ENCODE results near the gene FLOT1. TPM values are rescaled to one million over a fixed set of nuclear protein-coding genes. Genes with fewer than 3 reads are reported as not detected.
A peak's percentile ranks its signal among the peaks of the same experiment; 100 is the strongest.
"Not testable (repeated sequence)": the region's sequence is repeated elsewhere in the genome, so short reads cannot be mapped to it uniquely, and the experiment has no call there.

The FLOT1 gene
- total RNA-seq, 1 donor from 2014 or later, result 77.6 TPM

DNA sequence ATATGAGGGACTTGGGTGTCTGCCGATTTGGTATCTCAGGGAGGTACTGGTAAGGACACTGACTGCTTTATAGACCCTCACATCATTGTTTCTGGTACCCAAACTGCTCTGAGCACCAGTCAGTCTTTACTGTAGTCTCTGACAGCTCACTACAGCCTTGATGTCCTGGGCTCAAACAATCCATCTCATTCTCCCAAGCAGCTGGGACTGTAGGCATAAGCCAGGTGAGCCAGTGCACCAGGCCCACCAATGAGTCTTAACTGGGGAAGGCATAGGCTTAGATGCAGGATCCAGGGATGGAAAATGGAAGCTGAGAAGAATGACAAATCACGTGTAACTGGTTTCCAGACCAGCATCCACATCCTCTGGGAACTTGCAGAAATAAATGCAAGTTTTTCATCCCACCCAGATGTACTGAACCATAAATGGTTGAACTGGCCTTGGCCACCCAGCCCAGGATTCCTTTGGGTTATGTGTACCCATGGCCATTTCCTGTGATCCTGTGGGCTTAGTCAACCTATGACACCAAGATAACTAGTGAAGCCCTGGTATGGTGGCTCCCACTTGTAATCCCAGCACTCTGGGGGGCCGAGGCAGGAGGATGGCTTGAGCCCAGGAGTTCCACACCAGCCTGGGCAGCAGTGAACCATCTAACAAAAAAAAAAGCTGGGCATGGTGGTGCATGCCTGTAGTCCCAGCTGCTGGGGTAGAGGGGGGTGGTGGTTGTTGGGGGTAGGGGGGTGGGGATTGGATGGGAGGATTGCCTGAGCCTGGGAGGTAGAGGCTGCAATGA is 16.6 kb downstream of the FLOT1 start:
- Histone ChIP-seq H3K4me3 (ENCODE audit: insufficient read depth, low read depth, low read length) (no peak overlapping the region), H4K20me1 (ENCODE audit: insufficient read depth, low read length) (peaks cover 65% of the 10 kb centered on the region), H2AFZ (ENCODE audit: low read depth, low read length) (no peak overlapping the region), H3K36me3 (ENCODE audit: insufficient read depth, low read length) (peaks cover 39% of the 10 kb centered on the region), H3K4me2 (ENCODE audit: low read length) (peak overlapping the region; percentile 4), H3K27ac (ENCODE audit: low read depth, low read length) (peak overlapping the region; percentile 20), H3K27me3 (ENCODE audit: insufficient read depth, low read length) (no peaks in the 10 kb centered on the region), H3K4me1 (ENCODE audit: insufficient read depth, low read length) (peaks cover 34% of the 10 kb centered on the region), H3K9me3 (ENCODE audit: insufficient read depth, low read depth, low read length) (no peaks in the 10 kb centered on the region), H3K9ac (ENCODE audit: low read length) (peak overlapping the region; percentile 2), H3K79me2 (ENCODE audit: insufficient read depth, low read length) (peaks cover 44% of the 10 kb centered on the region)
- DNase-seq (ENCODE audit: low read depth), result peak; percentile 62
- peaks cover 25% of the 10 kb centered on the region for H3K4me1 Mint-ChIP-seq (ENCODE audit: low read depth, unreplicated experiment)
- peak overlapping the region; percentile 34 for H3K4me3 Mint-ChIP-seq (ENCODE audit: unreplicated experiment)
- no peak for FAIRE-seq
- TF ChIP-seq, protein P1, sequence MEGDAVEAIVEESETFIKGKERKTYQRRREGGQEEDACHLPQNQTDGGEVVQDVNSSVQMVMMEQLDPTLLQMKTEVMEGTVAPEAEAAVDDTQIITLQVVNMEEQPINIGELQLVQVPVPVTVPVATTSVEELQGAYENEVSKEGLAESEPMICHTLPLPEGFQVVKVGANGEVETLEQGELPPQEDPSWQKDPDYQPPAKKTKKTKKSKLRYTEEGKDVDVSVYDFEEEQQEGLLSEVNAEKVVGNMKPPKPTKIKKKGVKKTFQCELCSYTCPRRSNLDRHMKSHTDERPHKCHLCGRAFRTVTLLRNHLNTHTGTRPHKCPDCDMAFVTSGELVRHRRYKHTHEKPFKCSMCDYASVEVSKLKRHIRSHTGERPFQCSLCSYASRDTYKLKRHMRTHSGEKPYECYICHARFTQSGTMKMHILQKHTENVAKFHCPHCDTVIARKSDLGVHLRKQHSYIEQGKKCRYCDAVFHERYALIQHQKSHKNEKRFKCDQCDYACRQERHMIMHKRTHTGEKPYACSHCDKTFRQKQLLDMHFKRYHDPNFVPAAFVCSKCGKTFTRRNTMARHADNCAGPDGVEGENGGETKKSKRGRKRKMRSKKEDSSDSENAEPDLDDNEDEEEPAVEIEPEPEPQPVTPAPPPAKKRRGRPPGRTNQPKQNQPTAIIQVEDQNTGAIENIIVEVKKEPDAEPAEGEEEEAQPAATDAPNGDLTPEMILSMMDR (IDR thresholded peaks at IDR 0.05; ENCODE audit: insufficient read depth, low read depth, low read length), result no peak
- TF ChIP-seq EZH2 (IDR thresholded peaks at IDR 0.05; ENCODE audit: insufficient read depth, low read length), result no peak
- H3K36me3 Mint-ChIP-seq (ENCODE audit: low read depth, unreplicated experiment), result peaks cover 23% of the 10 kb centered on the region
- H3K27me3 Mint-ChIP-seq (ENCODE audit: low read depth, unreplicated experiment), result no peaks in the 10 kb centered on the region
- no peaks in the 10 kb centered on the region for H3K9me3 Mint-ChIP-seq (ENCODE audit: unreplicated experiment)
- peak overlapping the region; percentile 83 for H3K27ac Mint-ChIP-seq (ENCODE audit: unreplicated experiment)

DNA sequence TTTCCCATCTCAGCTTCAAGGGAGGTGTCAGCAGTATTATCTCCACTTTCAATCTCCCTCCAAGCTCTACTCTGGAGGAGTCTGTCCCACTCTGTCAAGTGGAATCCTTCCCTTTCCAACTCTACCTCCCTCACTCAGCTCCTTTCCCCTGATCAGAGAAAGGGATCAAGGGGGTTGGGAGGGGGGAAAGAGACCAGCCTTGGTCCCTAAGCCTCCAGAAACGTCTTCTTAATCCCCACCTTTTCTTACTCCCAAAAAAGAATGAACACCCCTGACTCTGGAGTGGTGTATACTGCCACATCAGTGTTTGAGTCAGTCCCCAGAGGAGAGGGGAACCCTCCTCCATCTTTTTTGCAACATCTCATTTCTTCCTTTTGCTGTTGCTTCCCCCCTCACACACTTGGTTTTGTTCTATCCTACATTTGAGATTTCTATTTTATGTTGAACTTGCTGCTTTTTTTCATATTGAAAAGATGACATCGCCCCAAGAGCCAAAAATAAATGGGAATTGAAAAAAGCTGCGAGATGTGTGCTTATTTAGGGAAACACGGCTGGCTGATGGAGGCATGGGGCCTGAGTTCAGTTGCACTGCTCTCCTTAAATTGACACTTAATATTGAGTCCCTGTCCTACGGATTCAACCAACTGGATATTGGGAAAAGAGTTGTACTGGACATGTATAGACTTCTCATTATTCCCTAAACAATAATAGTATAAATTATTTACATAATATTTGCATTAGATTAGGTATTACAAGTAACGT is 17.4 kb downstream of the FLOT1 start:
- peaks cover 28% of the 10 kb centered on the region for H3K36me3 Mint-ChIP-seq (ENCODE audit: low read depth, unreplicated experiment)
- no peaks in the 10 kb centered on the region for H3K27me3 ChIP-seq (ENCODE audit: insufficient read depth, low read length)
- H3K4me1 ChIP-seq (ENCODE audit: insufficient read depth, low read length), result peaks cover 34% of the 10 kb centered on the region
- H3K4me3 Mint-ChIP-seq (ENCODE audit: unreplicated experiment), result peak overlapping the region; percentile 100
- H3K9me3 ChIP-seq (ENCODE audit: insufficient read depth, low read depth, low read length), result no peaks in the 10 kb centered on the region
- no peak overlapping the region for H2AFZ ChIP-seq (ENCODE audit: low read depth, low read length)
- H3K4me1 Mint-ChIP-seq (ENCODE audit: low read depth, unreplicated experiment), result peaks cover 25% of the 10 kb centered on the region
- H3K36me3 ChIP-seq (ENCODE audit: insufficient read depth, low read length), result peaks cover 39% of the 10 kb centered on the region
- peak overlapping the region; percentile 93 for H3K4me2 ChIP-seq (ENCODE audit: low read length)
- TF ChIP-seq, protein P1 (IDR thresholded peaks at IDR 0.05; ENCODE audit: insufficient read depth, low read depth, low read length), result no peak
- no peak for TF ChIP-seq EZH2 (IDR thresholded peaks at IDR 0.05; ENCODE audit: insufficient read depth, low read length)
- H4K20me1 ChIP-seq (ENCODE audit: insufficient read depth, low read length), result peaks cover 65% of the 10 kb centered on the region
- H3K27ac Mint-ChIP-seq (ENCODE audit: unreplicated experiment), result peak overlapping the region; percentile 81
- no peaks in the 10 kb centered on the region for H3K27me3 Mint-ChIP-seq (ENCODE audit: low read depth, unreplicated experiment)
- DNase-seq (ENCODE audit: low read depth) (no peak), FAIRE-seq (no peak)
- no peaks in the 10 kb centered on the region for H3K9me3 Mint-ChIP-seq (ENCODE audit: unreplicated experiment)
- H3K9ac ChIP-seq (ENCODE audit: low read length), result peak overlapping the region; percentile 97
- peaks cover 52% of the 10 kb centered on the region for H3K79me2 ChIP-seq (ENCODE audit: insufficient read depth, low read length)
- H3K4me3 ChIP-seq (ENCODE audit: insufficient read depth, low read depth, low read length), result no peak overlapping the region
- no peak overlapping the region for H3K27ac ChIP-seq (ENCODE audit: low read depth, low read length)

DNA sequence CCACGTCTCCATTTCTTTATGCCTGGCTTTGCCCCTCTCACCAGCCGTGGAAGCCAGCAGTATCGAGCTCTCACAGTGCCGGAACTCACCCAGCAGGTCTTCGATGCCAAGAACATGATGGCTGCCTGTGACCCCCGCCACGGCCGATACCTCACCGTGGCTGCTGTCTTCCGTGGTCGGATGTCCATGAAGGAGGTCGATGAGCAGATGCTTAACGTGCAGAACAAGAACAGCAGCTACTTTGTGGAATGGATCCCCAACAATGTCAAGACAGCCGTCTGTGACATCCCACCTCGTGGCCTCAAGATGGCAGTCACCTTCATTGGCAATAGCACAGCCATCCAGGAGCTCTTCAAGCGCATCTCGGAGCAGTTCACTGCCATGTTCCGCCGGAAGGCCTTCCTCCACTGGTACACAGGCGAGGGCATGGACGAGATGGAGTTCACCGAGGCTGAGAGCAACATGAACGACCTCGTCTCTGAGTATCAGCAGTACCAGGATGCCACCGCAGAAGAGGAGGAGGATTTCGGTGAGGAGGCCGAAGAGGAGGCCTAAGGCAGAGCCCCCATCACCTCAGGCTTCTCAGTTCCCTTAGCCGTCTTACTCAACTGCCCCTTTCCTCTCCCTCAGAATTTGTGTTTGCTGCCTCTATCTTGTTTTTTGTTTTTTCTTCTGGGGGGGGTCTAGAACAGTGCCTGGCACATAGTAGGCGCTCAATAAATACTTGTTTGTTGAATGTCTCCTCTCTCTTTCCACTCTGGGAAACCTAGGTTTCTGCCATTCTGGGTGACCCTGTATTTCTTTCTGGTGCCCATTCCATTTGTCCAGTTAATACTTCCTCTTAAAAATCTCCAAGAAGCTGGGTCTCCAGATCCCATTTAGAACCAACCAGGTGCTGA is 18.4 kb downstream of the FLOT1 start:
- Histone ChIP-seq H4K20me1 (ENCODE audit: insufficient read depth, low read length) (peaks cover 65% of the 10 kb centered on the region), H3K4me2 (ENCODE audit: low read length) (peak overlapping the region; percentile 93), H3K4me1 (ENCODE audit: insufficient read depth, low read length) (peaks cover 40% of the 10 kb centered on the region), H3K4me3 (ENCODE audit: insufficient read depth, low read depth, low read length) (peak overlapping the region; percentile 91), H3K36me3 (ENCODE audit: insufficient read depth, low read length) (peaks cover 31% of the 10 kb centered on the region), H3K9ac (ENCODE audit: low read length) (peak overlapping the region; percentile 97), H3K79me2 (ENCODE audit: insufficient read depth, low read length) (peaks cover 61% of the 10 kb centered on the region)
- Mint-ChIP-seq H3K27ac (ENCODE audit: unreplicated experiment) (peak overlapping the region; percentile 88), H3K4me3 (ENCODE audit: unreplicated experiment) (peak overlapping the region; percentile 100), H3K36me3 (ENCODE audit: low read depth, unreplicated experiment) (peaks cover 28% of the 10 kb centered on the region), H3K4me1 (ENCODE audit: low read depth, unreplicated experiment) (peaks cover 31% of the 10 kb centered on the region)
- DNase-seq (ENCODE audit: low read depth); H3K27me3 ChIP-seq (ENCODE audit: insufficient read depth, low read length); FAIRE-seq; H3K9me3 Mint-ChIP-seq (ENCODE audit: unreplicated experiment); H3K27ac ChIP-seq (ENCODE audit: low read depth, low read length); H3K27me3 Mint-ChIP-seq (ENCODE audit: low read depth, unreplicated experiment); H2AFZ ChIP-seq (ENCODE audit: low read depth, low read length); H3K9me3 ChIP-seq (ENCODE audit: insufficient read depth, low read depth, low read length): not testable (repeated sequence)

DNA sequence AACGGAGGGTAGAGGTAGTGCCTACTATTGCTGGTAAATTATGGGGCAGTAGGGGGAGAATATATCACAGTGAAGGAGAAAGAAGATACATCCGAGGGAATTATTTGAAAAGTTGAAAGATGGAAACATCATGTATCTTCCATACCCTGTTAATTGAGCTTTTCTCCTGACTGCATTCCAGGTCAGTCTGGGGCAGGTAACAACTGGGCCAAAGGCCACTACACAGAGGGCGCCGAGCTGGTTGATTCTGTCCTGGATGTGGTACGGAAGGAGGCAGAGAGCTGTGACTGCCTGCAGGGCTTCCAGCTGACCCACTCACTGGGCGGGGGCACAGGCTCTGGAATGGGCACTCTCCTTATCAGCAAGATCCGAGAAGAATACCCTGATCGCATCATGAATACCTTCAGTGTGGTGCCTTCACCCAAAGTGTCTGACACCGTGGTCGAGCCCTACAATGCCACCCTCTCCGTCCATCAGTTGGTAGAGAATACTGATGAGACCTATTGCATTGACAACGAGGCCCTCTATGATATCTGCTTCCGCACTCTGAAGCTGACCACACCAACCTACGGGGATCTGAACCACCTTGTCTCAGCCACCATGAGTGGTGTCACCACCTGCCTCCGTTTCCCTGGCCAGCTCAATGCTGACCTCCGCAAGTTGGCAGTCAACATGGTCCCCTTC is 19.2 kb downstream of the FLOT1 start:
- H3K9me3 Mint-ChIP-seq (ENCODE audit: unreplicated experiment); FAIRE-seq; H2AFZ ChIP-seq (ENCODE audit: low read depth, low read length); H3K9me3 ChIP-seq (ENCODE audit: insufficient read depth, low read depth, low read length); DNase-seq (ENCODE audit: low read depth); H3K27me3 ChIP-seq (ENCODE audit: insufficient read depth, low read length); H3K27me3 Mint-ChIP-seq (ENCODE audit: low read depth, unreplicated experiment): not testable (repeated sequence)
- Mint-ChIP-seq H3K27ac (ENCODE audit: unreplicated experiment) (peak overlapping the region; percentile 88), H3K4me3 (ENCODE audit: unreplicated experiment) (peak overlapping the region; percentile 100), H3K36me3 (ENCODE audit: low read depth, unreplicated experiment) (peaks cover 28% of the 10 kb centered on the region), H3K4me1 (ENCODE audit: low read depth, unreplicated experiment) (peaks cover 36% of the 10 kb centered on the region)
- Histone ChIP-seq H3K27ac (ENCODE audit: low read depth, low read length) (peak overlapping the region; percentile 7), H3K4me3 (ENCODE audit: insufficient read depth, low read depth, low read length) (peak overlapping the region; percentile 91), H3K9ac (ENCODE audit: low read length) (peak overlapping the region; percentile 97), H3K4me1 (ENCODE audit: insufficient read depth, low read length) (peaks cover 46% of the 10 kb centered on the region), H4K20me1 (ENCODE audit: insufficient read depth, low read length) (peaks cover 61% of the 10 kb centered on the region), H3K4me2 (ENCODE audit: low read length) (peak overlapping the region; percentile 93), H3K79me2 (ENCODE audit: insufficient read depth, low read length) (peaks cover 69% of the 10 kb centered on the region), H3K36me3 (ENCODE audit: insufficient read depth, low read length) (peaks cover 31% of the 10 kb centered on the region)
